T-helper 9 cell (primary cell): ENCODE measurements around the gene HGD.
"Not testable (repeated sequence)": the region's sequence is repeated elsewhere in the genome, so short reads cannot be mapped to it uniquely, and the experiment has no call there.

Source experiments
- DNase-seq: peaks from one replicate; pipeline ENCODE4 v3.0.0-alpha.2; 2020

The HGD gene

GRCh38 chr3:120637851-120638559, 44.0 kb downstream of the HGD start:
- DNase-seq = no peak

- DNase-seq = no peak
Observed at GRCh38 chr3:120636795-120637401, 45.1 kb downstream of the HGD start.

GRCh38 chr3:120634539-120634938, 47.5 kb downstream of the HGD start:
- no peak for DNase-seq

GRCh38 chr3:120625159-120625586, 56.9 kb downstream of the HGD start:
- no peak for DNase-seq

- DNase-seq = no peak
Observed at GRCh38 chr3:120623727-120624093, 58.3 kb downstream of the HGD start.

- DNase-seq = peak; percentile 3
Observed at GRCh38 chr3:120622870-120623726, 58.9 kb downstream of the HGD start.

GRCh38 chr3:120622457-120622856, 59.6 kb downstream of the HGD start:
- no peak for DNase-seq

- DNase-seq = not testable (repeated sequence)
Observed at GRCh38 chr3:120616745-120617144, 65.3 kb downstream of the HGD start.

- no peak for DNase-seq
Observed at GRCh38 chr3:120615847-120616609, 66.0 kb downstream of the HGD start.

GRCh38 chr3:120614765-120615164, 67.3 kb downstream of the HGD start:
- no peak for DNase-seq

- no peak for DNase-seq
Observed at GRCh38 chr3:120608506-120608905, 73.5 kb downstream of the HGD start.

- DNase-seq = no peak
Observed at GRCh38 chr3:120604784-120605183, 77.3 kb downstream of the HGD start.

- DNase-seq = no peak
Observed at GRCh38 chr3:120604382-120604781, 77.7 kb downstream of the HGD start.

GRCh38 chr3:120602682-120603081, 79.4 kb downstream of the HGD start:
- DNase-seq = no peak

GRCh38 chr3:120601554-120601953, 80.5 kb downstream of the HGD start:
- DNase-seq = no peak

- no peak for DNase-seq
Observed at GRCh38 chr3:120599211-120599610, 82.8 kb downstream of the HGD start.

GRCh38 chr3:120597445-120598049, 84.5 kb downstream of the HGD start:
- no peak for DNase-seq

- DNase-seq = no peak
Observed at GRCh38 chr3:120596853-120597223, 85.2 kb downstream of the HGD start.

GRCh38 chr3:120596116-120596852, 85.8 kb downstream of the HGD start, which contains the start of gene NDUFB4:
Gene NDUFB4 (plus strand): TSS chr3:120596336. CDS start chr3:120596360, 24 bp downstream.
- DNase-seq = peak; percentile 91

GRCh38 chr3:120595788-120596115, 86.3 kb downstream of the HGD start:
- DNase-seq = no peak

- DNase-seq = no peak
Observed at GRCh38 chr3:120587332-120587975, 94.6 kb downstream of the HGD start.
